ENCODE data around the gene NRG2.

NRG2 gene

GRCh38 chr5:139872052-139872766 lies 170.9 kb downstream of the NRG2 start:
- H3K27ac ChIP-seq, result no peak overlapping the region
- no peak overlapping the region for H2AFZ ChIP-seq
- peaks cover 4% of the 10 kb centered on the region for H3K27me3 ChIP-seq (ENCODE audit: control insufficient read depth, insufficient read depth, low read length)
- no peak overlapping the region for H3K9ac ChIP-seq
- H3K4me1 ChIP-seq, result no peaks in the 10 kb centered on the region
- no peaks in the 10 kb centered on the region for H3K9me3 ChIP-seq (ENCODE audit: control insufficient read depth, low read length)
- peak; percentile 6 for TF ChIP-seq CTCF (IDR thresholded peaks at IDR 0.05)
- H3K36me3 ChIP-seq (ENCODE audit: control insufficient read depth, insufficient read depth, low read length), result no peaks in the 10 kb centered on the region
- H3K4me2 ChIP-seq (ENCODE audit: low read length), result no peak overlapping the region
- no peak overlapping the region for H3K4me3 ChIP-seq (ENCODE audit: low read depth, low read length)
- peaks cover 6% of the 10 kb centered on the region for H3K79me2 ChIP-seq

GRCh38 chr5:139871614-139872013 lies 171.5 kb downstream of the NRG2 start:
- H3K4me3 ChIP-seq (ENCODE audit: low read depth, low read length), result no peak overlapping the region
- H3K27me3 ChIP-seq (ENCODE audit: control insufficient read depth, insufficient read depth, low read length), result peaks cover 4% of the 10 kb centered on the region
- H2AFZ ChIP-seq, result no peak overlapping the region
- H3K36me3 ChIP-seq (ENCODE audit: control insufficient read depth, insufficient read depth, low read length), result no peaks in the 10 kb centered on the region
- H3K4me1 ChIP-seq, result no peaks in the 10 kb centered on the region
- no peak overlapping the region for H3K9ac ChIP-seq
- no peak overlapping the region for H3K27ac ChIP-seq
- H3K79me2 ChIP-seq, result peaks cover 6% of the 10 kb centered on the region
- no peaks in the 10 kb centered on the region for H3K9me3 ChIP-seq (ENCODE audit: control insufficient read depth, low read length)
- no peak for TF ChIP-seq CTCF (IDR thresholded peaks at IDR 0.05)
- H3K4me2 ChIP-seq (ENCODE audit: low read length), result no peak overlapping the region

- Histone ChIP-seq H3K36me3 (ENCODE audit: control insufficient read depth, insufficient read depth, low read length) (no peaks in the 10 kb centered on the region), H3K4me3 (ENCODE audit: low read depth, low read length) (no peak overlapping the region), H3K27me3 (ENCODE audit: control insufficient read depth, insufficient read depth, low read length) (peaks cover 4% of the 10 kb centered on the region), H3K79me2 (peaks cover 5% of the 10 kb centered on the region), H3K9me3 (ENCODE audit: control insufficient read depth, low read length) (no peaks in the 10 kb centered on the region), H3K4me2 (ENCODE audit: low read length) (no peak overlapping the region), H2AFZ (no peak overlapping the region), H3K4me1 (no peaks in the 10 kb centered on the region), H3K9ac (no peak overlapping the region), H3K27ac (no peak overlapping the region)
- no peak for TF ChIP-seq CTCF (IDR thresholded peaks at IDR 0.05)
These were observed 172.4 kb downstream of the NRG2 start for GRCh38 chr5:139870677-139871076.

GRCh38 chr5:139869042-139869790 lies 173.9 kb downstream of the NRG2 start:
- Histone ChIP-seq H3K4me3 (ENCODE audit: low read depth, low read length) (no peak overlapping the region), H3K9ac (no peak overlapping the region), H3K4me2 (ENCODE audit: low read length) (no peak overlapping the region), H3K27ac (peak overlapping the region; percentile 43), H2AFZ (no peak overlapping the region), H3K36me3 (ENCODE audit: control insufficient read depth, insufficient read depth, low read length) (no peaks in the 10 kb centered on the region), H3K79me2 (peaks cover 3% of the 10 kb centered on the region), H3K27me3 (ENCODE audit: control insufficient read depth, insufficient read depth, low read length) (peaks cover 4% of the 10 kb centered on the region), H3K4me1 (no peaks in the 10 kb centered on the region), H3K9me3 (ENCODE audit: control insufficient read depth, low read length) (no peaks in the 10 kb centered on the region)
- TF ChIP-seq CTCF (IDR thresholded peaks at IDR 0.05), result no peak

Data from parathyroid adenoma (tissue), 2 donors.